ENCODE measurements around the gene C11orf65.

The C11orf65 gene

DNA sequence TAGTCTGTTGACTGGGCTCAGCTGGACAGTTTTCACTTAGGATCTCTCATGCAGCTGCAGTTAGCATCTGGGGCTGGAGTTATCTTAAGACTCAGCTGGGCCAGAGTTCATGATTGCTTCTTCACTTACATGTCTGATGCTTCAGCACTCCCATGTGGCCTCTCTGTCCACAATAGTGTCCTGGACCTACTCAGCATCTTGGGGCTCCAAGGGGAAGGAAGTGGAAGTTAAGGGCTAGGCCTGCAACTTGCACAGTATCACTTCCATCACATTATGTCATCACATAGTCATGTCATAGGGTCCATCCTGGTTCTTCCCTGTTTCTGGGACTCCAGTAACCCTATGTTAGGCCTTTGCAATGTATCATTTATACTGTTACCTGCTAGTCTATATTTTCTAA lies 115.9 kb downstream of the C11orf65 start:
- no peak for DNase-seq

DNA sequence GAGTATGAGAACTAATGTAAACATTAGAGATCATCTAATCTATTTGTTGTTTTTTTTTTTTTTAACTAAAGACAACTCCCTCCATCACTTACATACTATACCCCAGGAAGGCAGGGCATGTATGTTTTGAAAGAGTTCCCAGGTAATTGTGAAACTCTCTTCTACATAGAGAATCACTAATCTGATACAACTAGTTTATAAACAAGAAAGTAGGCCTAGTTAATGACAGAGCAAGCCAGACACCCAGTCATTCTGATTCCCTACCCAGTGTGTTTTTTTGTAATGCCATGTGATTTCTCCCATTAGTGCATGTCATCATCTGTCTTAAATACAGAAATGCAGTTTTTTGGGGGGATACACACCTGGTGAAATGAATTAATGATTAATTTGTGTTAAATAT lies 120.9 kb downstream of the C11orf65 start:
- DNase-seq = no peak

DNA sequence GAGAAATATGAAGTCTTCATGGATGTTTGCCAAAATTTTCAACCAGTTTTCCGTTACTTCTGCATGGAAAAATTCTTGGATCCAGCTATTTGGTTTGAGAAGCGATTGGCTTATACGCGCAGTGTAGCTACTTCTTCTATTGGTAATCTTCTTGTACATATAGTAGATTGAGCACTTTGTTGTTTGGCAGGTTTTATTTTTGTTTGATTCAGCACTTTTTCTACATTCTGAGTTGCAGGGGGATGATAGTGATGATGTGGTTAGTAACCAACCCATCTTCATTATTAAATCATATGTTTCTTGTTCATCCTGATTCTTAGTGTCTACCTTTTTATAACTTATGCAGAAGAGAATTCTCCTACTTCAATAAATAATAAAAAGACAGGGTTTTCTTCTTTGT lies 121.6 kb downstream of the C11orf65 start:
- no peak for DNase-seq

DNA sequence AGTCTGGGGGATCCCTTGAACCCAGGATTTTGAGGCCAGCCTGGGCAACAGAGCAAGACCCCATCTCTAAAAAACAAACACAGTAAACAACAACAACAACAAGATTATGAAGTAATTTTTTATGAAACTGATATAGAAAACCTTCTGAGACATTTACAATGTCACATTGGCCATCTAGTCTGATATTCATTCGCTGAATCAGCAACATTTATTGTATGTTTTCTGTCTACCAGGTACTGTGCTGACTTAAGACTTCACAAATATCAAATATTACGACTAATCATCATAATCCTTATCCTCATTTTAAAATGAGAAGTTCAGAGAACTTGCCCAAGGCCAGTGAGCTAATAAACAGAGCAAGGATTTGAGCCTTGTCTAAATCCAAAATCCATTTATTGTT lies 123.6 kb downstream of the C11orf65 start:
- DNase-seq = no peak

DNA sequence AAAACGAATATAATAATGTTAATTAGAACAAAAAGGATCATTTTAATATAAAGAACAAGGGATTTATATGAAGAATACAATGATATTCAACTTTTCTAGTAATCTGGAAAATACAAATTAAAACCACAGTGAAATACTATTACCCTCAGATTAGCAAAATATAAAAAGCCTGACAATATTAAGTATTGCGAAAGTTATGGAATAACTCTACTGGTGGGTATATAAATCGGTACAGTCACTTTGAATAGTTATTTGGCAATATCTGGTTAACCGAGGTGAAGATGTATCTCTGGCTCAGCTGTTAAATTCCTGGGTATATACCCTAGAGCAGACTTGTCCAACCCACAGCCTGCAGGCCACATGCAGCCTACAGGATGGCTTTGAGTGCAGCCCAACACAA lies 125.7 kb downstream of the C11orf65 start:
- DNase-seq = no peak

DNA sequence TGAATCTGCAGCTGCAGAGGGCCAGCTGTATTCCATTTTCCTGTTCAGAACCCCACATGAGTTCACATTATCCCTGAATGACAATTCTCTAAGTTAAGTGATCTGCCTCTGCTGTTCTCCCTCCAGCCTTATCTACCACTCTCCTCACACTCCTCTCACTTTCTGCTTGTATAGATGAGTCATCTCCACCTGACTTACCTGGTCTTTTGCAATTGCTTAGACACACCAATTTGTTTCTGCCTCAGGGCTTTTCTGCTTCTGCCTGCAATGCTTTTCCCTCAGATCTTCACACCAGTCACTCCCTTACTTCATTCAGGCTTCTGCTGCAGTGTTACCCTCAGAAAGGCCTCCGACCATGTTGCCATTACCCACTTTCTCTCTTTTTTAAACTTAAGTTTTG lies 126.4 kb downstream of the C11orf65 start:
- peak; percentile 93 for DNase-seq

DNA sequence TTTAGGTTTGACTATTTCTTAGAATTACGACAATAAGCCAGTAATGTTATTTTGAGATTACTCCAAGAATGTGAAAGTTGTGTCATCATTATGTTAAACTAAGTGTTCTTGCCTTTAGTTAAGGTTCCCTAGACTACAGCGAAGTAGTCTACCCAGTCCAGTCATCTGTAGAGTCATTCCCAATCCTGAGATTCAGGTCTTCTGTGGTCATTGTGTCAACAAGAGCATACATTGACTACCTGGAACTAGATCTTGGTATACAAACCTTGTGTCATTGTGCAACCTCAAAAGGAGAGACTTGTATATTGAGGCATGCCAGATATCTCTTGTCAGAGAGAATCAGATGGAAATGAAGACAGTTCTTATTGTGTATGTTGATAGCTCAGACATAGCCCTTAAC lies 128.6 kb downstream of the C11orf65 start:
- DNase-seq = no peak

DNA sequence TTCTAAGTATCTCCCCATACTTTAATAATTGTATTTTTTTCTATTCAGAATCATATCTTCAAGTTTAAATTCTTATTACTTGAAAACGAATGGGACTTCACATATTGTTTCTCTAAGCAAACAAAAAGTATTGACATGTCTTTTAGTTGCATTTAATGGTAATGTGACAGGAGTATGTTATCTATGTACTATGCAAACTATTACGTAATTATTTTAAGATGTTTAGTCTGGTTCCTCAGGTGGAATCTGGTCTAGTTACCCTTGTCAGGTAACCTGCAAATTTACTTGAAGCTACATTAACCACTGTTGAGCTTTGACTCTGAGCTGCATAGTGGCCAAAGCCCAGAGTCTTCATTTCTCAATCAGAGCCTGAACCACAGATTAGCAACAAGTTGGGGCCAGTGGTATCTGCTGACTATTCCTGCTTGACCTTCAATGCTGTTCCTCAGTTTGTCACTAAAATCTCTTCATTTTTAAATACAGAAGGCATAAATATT lies 133.9 kb downstream of the C11orf65 start:
- no peak for DNase-seq
